Measurements from ENCODE around the gene SCO2. TPM values are rescaled to one million over a fixed set of nuclear protein-coding genes. Genes with fewer than 3 reads are reported as not detected.

The SCO2 gene
- total and polyA plus RNA-seq, 9 of the 15 experiments (the other 6 are each of a cell fraction or from before 2014, with no cell fraction given): 0.34 to 4.0 (median 1.1) TPM; not detected in 3

DNA sequence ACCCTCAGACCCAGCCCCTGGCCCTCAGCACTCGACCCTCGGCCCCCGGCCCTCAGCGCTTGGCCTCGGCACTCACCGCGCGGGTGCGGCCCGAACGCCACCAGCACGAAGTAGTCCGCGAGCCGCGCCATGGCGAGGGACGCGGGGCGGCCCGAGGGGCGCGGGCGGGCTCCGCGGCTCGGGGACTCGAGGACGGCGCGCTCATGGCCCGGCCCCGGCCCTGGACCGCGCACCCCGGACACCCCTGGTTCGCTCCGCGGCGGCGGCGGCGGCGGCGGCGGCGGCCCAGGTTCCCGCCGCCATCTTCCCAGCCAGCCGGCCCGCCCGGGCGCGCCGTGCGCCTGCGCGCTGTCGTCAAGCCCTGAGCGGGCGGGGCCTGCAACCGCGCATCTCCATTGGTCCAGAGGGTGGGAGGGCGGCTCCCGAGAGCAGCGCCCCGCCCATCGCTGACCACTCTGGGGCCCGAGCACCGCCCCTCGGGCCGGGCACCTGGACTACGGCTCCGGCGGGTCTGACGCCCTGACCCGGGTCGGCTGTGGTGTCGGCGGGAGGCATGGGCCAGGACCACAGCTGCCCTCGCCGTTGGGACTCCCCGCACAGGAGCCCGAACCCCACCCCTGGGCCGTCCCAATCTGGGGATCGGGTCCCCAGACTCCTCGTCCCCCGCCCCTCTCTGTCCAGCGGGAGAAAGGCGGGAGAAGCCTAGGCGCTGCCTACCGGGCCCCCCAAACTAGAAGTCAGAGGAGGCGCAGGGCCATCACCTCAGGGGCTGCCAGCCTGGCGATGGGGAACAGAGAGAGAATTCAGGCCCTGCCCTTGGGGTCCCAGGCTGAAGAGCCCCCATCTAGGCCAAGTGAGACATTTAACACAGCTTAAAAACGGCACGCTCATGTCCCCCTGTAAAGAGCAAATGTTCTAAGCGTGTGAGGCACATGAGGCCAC is 50.4 kb downstream of the SCO2 start, which contains the start of gene SBF1 (continued):
- TF ChIP-seq, protein P1, sequence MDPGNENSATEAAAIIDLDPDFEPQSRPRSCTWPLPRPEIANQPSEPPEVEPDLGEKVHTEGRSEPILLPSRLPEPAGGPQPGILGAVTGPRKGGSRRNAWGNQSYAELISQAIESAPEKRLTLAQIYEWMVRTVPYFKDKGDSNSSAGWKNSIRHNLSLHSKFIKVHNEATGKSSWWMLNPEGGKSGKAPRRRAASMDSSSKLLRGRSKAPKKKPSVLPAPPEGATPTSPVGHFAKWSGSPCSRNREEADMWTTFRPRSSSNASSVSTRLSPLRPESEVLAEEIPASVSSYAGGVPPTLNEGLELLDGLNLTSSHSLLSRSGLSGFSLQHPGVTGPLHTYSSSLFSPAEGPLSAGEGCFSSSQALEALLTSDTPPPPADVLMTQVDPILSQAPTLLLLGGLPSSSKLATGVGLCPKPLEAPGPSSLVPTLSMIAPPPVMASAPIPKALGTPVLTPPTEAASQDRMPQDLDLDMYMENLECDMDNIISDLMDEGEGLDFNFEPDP (CRISPR knock-in tag; IDR thresholded peaks at IDR 0.05): no peak
- no peak for TF ChIP-seq ATF3 (IDR thresholded peaks at IDR 0.05)
- TF ChIP-seq ATF3 (CRISPR knock-in tag; conservative IDR thresholded peaks at IDR 0.05): no peak
- no peak for TF ChIP-seq NR4A1 (CRISPR knock-in tag; IDR thresholded peaks at IDR 0.05)
- TF ChIP-seq NR4A1 (tag; IDR thresholded peaks at IDR 0.05): no peak
- no peak for TF ChIP-seq ZNF280A (IDR thresholded peaks at IDR 0.05; ENCODE audit: low read depth, partially characterized antibody)
- no peak for TF ChIP-seq NFXL1 (CRISPR knock-in tag; IDR thresholded peaks at IDR 0.05)
- no peak for TF ChIP-seq PTBP1 (IDR thresholded peaks at IDR 0.05; ENCODE audit: low read depth, low read length)
- TF ChIP-seq TBL1XR1 (IDR thresholded peaks at IDR 0.05; ENCODE audit: low read length in 2 of 2): no peak
- TF ChIP-seq RBM14 (IDR thresholded peaks at IDR 0.05; ENCODE audit: borderline replicate concordance, insufficient read depth, low read depth, low read length): no peak
- TF ChIP-seq ZNF143 (CRISPR knock-in tag; IDR thresholded peaks at IDR 0.05): no peak
- no peak for TF ChIP-seq TCFL5 (CRISPR knock-in tag; conservative IDR thresholded peaks at IDR 0.05)
- peak; percentile 30 for TF ChIP-seq TBP (optimal IDR thresholded peaks at IDR 0.05; ENCODE audit: low read depth, low read length)
- peak; percentile 29; the same call in 1 of the 2 replicates for TF ChIP-seq CTBP1 (IDR thresholded peaks at IDR 0.05; ENCODE audit: borderline replicate concordance)
- no peak for TF ChIP-seq ZNF76 (CRISPR knock-in tag; IDR thresholded peaks at IDR 0.05; ENCODE audit: borderline replicate concordance)
- TF ChIP-seq, protein P2, sequence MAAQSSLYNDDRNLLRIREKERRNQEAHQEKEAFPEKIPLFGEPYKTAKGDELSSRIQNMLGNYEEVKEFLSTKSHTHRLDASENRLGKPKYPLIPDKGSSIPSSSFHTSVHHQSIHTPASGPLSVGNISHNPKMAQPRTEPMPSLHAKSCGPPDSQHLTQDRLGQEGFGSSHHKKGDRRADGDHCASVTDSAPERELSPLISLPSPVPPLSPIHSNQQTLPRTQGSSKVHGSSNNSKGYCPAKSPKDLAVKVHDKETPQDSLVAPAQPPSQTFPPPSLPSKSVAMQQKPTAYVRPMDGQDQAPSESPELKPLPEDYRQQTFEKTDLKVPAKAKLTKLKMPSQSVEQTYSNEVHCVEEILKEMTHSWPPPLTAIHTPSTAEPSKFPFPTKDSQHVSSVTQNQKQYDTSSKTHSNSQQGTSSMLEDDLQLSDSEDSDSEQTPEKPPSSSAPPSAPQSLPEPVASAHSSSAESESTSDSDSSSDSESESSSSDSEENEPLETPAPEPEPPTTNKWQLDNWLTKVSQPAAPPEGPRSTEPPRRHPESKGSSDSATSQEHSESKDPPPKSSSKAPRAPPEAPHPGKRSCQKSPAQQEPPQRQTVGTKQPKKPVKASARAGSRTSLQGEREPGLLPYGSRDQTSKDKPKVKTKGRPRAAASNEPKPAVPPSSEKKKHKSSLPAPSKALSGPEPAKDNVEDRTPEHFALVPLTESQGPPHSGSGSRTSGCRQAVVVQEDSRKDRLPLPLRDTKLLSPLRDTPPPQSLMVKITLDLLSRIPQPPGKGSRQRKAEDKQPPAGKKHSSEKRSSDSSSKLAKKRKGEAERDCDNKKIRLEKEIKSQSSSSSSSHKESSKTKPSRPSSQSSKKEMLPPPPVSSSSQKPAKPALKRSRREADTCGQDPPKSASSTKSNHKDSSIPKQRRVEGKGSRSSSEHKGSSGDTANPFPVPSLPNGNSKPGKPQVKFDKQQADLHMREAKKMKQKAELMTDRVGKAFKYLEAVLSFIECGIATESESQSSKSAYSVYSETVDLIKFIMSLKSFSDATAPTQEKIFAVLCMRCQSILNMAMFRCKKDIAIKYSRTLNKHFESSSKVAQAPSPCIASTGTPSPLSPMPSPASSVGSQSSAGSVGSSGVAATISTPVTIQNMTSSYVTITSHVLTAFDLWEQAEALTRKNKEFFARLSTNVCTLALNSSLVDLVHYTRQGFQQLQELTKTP (IDR thresholded peaks at IDR 0.05; ENCODE audit: low read depth in 1 of 2, partially characterized antibody in 2 of 2): no peak
- TF ChIP-seq CBX1 (IDR thresholded peaks at IDR 0.05; ENCODE audit: low read depth): no peak
- TF ChIP-seq HLTF (IDR thresholded peaks at IDR 0.05): no peak
- peak; percentile 43 for TF ChIP-seq CCNT2 (IDR thresholded peaks at IDR 0.05; ENCODE audit: borderline replicate concordance, extremely low read depth, insufficient read length, low read depth, low read length)
- peak; percentile 77 for TF ChIP-seq RBFOX2 (IDR thresholded peaks at IDR 0.05; ENCODE audit: low read depth, low read length)
